ENCODE results near the gene CEP63.

The CEP63 gene

GRCh38 chr3:134468519-134468918, 17.3 kb upstream of the CEP63 start:
- no peak for DNase-seq (ENCODE audit: low read depth in 2 of 2)

- DNase-seq (ENCODE audit: low read depth in 2 of 2) = no peak
Measured at GRCh38 chr3:134471521-134472193, 14.2 kb upstream of the CEP63 start.

- DNase-seq (ENCODE audit: low read depth in 2 of 2) = no peak
Measured at GRCh38 chr3:134472831-134473230, 13.0 kb upstream of the CEP63 start.

GRCh38 chr3:134473868-134474546, 11.8 kb upstream of the CEP63 start:
- DNase-seq (ENCODE audit: low read depth in 2 of 2) = peak; percentile 46 to 62

GRCh38 chr3:134474956-134475355, 10.9 kb upstream of the CEP63 start:
- no peak for DNase-seq (ENCODE audit: low read depth in 2 of 2)

- DNase-seq (ENCODE audit: low read depth in 2 of 2) = no peak
Measured at GRCh38 chr3:134476306-134476705, 9.6 kb upstream of the CEP63 start.

DNA sequence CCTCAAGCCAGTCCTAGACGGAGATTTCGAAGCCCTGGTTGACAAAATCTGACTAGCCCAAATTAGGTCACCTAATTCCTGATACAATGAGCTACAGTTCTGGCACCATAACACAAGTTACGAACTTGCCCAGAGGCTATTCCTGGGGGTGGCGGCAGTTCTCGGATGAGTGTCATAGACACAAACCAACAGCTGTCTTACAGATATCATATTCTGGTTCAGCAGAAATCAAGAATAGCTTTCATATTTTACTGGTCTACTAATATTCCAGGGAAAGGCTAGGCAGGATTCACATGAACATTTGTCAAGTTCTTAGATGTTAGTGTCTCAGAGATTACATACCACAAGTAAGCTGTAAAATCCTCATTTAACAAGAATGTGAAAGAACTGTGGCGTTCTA, 8.9 kb upstream of the CEP63 start:
- DNase-seq (ENCODE audit: low read depth in 2 of 2) = no peak

GRCh38 chr3:134477938-134478337, 7.9 kb upstream of the CEP63 start:
- DNase-seq (ENCODE audit: low read depth in 2 of 2) = no peak

DNA sequence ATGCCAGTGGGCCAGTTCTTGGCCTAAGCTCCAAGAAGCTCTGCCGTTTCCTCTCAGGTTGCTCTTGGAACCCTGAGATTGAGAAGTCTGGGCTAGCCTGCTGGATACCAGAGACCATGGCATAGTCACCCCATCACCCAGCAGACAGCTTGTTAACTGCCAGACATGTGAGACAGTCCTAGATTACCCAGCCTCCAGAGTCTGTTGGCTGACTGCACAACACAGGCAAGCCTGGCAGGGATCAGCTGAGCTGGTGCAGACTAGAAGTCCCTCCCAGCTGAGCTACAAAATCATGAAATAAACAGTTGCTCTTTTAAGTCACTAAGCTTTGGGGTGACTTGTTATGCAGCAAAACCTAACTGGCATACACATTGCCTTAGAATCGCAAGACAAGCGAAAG, 5.3 kb upstream of the CEP63 start:
- DNase-seq (ENCODE audit: low read depth in 2 of 2) = no peak

GRCh38 chr3:134481166-134481565, 4.7 kb upstream of the CEP63 start:
- no peak for DNase-seq (ENCODE audit: low read depth in 2 of 2)

- DNase-seq (ENCODE audit: low read depth in 2 of 2) = no peak
Measured at GRCh38 chr3:134482622-134483021, 3.2 kb upstream of the CEP63 start.

DNA sequence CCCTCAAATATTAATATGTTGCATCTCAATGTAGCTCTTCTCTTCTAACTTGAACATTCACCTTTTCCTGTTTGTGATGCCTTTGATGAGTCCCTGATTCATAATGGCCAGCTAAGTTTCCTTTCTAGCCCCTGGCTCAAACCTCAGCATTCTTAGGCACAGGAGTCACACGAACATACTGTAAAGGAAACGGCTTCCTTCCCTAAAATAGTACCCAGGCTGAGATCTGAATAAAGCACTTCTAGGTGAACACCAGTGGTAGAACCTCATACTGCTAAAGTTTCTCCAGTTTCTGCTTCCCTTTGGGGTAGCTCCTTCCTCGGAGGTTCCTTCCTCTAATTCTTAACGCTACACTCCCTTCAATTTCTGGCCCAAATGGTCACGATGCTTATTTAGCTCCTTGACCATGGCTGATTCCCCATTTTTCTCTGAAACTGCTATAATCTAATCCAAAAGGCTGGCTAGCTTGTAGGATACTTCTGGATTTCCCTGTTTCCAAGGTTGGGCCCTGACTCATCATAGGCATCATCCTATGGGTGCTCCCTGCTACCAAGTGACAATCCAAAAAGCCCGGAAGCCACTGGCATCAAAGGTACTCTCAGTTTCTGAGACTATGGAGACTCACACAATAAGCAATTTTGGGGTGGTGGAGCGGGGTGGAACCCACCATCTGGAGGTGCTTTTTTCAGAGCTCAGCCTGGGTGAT, 2.5 kb upstream of the CEP63 start:
- no peak for DNase-seq (ENCODE audit: low read depth in 2 of 2)

GRCh38 chr3:134485075-134485717, 661 bp upstream of the CEP63 start:
- DNase-seq (ENCODE audit: low read depth in 2 of 2) = peak in 1 of 2 donors; percentile 83

DNA sequence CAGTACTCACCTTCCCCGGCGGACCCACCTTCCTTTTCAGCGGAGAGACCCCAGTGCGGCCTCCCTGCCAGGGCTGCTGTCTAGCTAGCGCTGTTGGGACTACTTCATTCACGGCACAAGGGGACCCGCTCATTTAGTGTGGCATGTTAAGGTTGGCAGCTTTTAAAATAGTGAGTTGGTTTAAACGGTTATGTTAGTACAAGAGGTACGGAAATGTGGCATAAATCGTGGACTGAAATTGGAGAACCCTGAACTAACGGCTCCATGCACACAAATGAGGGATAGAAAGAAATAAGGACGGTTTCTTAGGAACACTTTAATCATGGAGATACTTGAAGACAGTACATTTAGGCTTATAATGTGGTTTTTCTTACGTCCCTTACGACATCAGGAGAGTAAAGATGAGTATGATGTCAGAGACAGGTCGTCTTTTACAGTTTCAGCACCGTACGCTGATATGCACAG, 752 bp downstream of the CEP63 start:
- peak in 1 of 2 donors; percentile 11 for DNase-seq (ENCODE audit: low read depth in 2 of 2)

DNA sequence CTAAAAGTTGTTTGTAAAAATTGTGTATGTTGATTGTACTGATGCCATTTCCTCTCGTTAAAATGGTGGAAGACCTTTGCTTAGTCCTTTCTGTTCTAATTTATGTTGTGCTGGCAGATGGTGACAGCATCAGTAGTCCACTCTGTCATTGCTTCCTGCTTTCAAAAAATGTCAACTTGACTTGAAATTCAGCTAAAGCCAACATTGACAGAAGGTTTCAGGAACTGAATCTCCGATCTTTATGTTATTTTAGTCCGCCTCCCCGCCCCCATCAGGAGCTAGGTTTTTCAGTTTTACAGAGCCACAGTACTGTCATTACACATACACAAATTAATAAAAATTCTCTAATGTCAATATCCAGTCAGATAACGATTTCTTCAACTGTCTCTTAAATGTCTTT, 1.5 kb downstream of the CEP63 start:
- DNase-seq (ENCODE audit: low read depth in 2 of 2) = no peak

GRCh38 chr3:134494495-134494894, 8.6 kb downstream of the CEP63 start:
- no peak for DNase-seq (ENCODE audit: low read depth in 2 of 2)

- no peak for DNase-seq (ENCODE audit: low read depth in 2 of 2)
Measured at GRCh38 chr3:134495980-134496379, 10.1 kb downstream of the CEP63 start.

GRCh38 chr3:134496471-134497071, 10.7 kb downstream of the CEP63 start:
- no peak for DNase-seq (ENCODE audit: low read depth in 2 of 2)

GRCh38 chr3:134503266-134503665, 17.4 kb downstream of the CEP63 start:
- DNase-seq (ENCODE audit: low read depth in 2 of 2) = no peak

DNA sequence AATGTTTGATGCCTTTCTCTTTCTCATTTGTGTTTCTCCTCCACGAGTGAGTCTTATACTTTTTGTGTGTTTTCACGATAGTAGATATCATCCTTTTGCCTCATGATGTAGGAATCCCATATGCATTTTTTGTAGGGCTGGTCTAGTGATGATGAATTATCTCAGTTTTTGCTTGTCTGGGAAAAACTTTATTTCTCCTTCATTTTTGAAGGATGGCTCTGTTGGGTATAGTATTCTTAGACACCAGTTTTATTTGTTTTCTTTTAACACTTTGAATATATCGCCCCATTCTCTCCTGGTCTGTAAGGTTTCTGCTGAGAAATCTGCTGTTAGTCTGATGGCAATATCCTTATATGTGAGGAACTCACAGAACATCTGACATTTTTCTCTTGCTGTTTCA, 18.3 kb downstream of the CEP63 start:
- no peak for DNase-seq (ENCODE audit: low read depth in 2 of 2)

GRCh38 chr3:134505485-134505884, 19.6 kb downstream of the CEP63 start:
- no peak for DNase-seq (ENCODE audit: low read depth in 2 of 2)

GRCh38 chr3:134511500-134511899, 25.6 kb downstream of the CEP63 start:
- no peak for DNase-seq (ENCODE audit: low read depth in 2 of 2)
